Lower leg skin (tissue), 3 donors: Measurements from ENCODE around the gene MACROH2A2.

Experiments used
- POLR2A ChIP-seq, 2 donors: fragments of 450-650 bp; IDR thresholded peaks; one replicate each; pipeline ENCODE4 v1.6.1; 2016 to 2017; ENCODE audit warnings: antibody characterized with exemption in 2 of 2, mild to moderate bottlenecking in 1 of 2, moderate library complexity in 1 of 2
- TF ChIP-seq, protein P1 (sequence below), 3 donors: fragments of 450-650 bp; IDR thresholded peaks; one replicate each; pipeline ENCODE4 v1.5.1; 2016; ENCODE audit warnings: antibody characterized with exemption in 3 of 3, mild to moderate bottlenecking in 3 of 3, moderate library complexity in 2 of 3

DNA sequence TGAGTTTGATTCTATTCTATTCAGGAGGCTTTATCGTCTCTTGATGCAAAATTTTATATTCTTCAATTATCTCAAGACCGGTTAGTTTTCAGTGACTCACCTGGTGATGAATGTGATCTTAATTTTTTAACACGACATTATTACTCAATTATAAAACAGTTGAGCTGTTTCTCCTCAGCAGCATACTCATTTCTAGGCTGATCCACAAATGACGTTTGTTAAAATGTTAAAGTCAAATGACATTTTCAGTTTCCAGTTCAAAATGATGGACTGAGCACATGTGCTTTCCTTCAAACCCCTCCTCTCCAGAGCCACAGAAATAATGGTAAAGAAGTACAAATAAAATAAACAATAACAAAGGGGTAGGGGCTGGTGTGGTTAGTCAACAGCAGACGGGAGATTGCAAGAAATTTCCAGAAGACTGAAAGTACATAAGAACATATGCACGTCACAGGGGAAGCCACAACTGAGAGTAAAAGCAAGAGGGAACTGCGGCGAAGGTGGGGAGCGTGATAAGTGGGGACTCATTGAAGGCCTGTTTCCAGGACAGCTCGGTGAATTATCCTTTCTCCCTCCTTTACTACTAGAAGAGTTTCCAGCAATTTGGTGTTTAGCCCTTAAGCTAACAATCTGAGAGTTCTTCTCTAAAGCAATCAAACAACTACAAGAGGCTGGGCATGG, 10.9 kb downstream of the MACROH2A2 start:
- TF ChIP-seq, protein P1, sequence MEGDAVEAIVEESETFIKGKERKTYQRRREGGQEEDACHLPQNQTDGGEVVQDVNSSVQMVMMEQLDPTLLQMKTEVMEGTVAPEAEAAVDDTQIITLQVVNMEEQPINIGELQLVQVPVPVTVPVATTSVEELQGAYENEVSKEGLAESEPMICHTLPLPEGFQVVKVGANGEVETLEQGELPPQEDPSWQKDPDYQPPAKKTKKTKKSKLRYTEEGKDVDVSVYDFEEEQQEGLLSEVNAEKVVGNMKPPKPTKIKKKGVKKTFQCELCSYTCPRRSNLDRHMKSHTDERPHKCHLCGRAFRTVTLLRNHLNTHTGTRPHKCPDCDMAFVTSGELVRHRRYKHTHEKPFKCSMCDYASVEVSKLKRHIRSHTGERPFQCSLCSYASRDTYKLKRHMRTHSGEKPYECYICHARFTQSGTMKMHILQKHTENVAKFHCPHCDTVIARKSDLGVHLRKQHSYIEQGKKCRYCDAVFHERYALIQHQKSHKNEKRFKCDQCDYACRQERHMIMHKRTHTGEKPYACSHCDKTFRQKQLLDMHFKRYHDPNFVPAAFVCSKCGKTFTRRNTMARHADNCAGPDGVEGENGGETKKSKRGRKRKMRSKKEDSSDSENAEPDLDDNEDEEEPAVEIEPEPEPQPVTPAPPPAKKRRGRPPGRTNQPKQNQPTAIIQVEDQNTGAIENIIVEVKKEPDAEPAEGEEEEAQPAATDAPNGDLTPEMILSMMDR (IDR thresholded peaks at IDR 0.05), result no peak
- no peak for TF ChIP-seq POLR2A (IDR thresholded peaks at IDR 0.05)
